H1 (cell line): ENCODE data around the gene SELENOO. TPM values are rescaled to one million over a fixed set of nuclear protein-coding genes. Genes with fewer than 3 reads are reported as not detected.

Experiments used
- ATF3 ChIP-seq: IDR thresholded peaks from 2 replicates; pipeline ENCODE4 v1.6.1; 2011; ENCODE audit warnings: low read depth, mild to moderate bottlenecking, low read length; ENCODE audit not compliant: insufficient read depth
- CHD1 ChIP-seq: IDR thresholded peaks from 2 replicates; pipeline ENCODE4 v1.6.1; 2012; ENCODE audit warnings: low read depth, low read length, improper control_type of control experiment
- CREB1 ChIP-seq: IDR thresholded peaks from 2 replicates; pipeline ENCODE4 v1.6.1; 2012; ENCODE audit warnings: inconsistent platforms
- GTF2F1 ChIP-seq: IDR thresholded peaks from 2 replicates; pipeline ENCODE4 v1.6.1; 2012; ENCODE audit warnings: low read depth, low read length, improper control_type of control experiment, borderline replicate concordance
- JUND ChIP-seq: IDR thresholded peaks from 2 replicates; pipeline ENCODE4 v1.6.1; 2011; ENCODE audit warnings: mild to moderate bottlenecking, improper control_type of control experiment, low read length
- RFX5 ChIP-seq: IDR thresholded peaks from 2 replicates; pipeline ENCODE4 v1.6.1; 2011; ENCODE audit warnings: low read depth, low read length, improper control_type of control experiment, borderline replicate concordance
- SIRT6 ChIP-seq: IDR thresholded peaks from one replicate; pipeline ENCODE4 v1.7.1; 2012; ENCODE audit warnings: low read length, inconsistent platforms
- polyA plus RNA-seq, 7 experiments: library from polyadenylated mRNA; depleted of rRNA in 3 of 7; stranded (reverse) in 5 of 7; unstranded in 2 of 7; fragments of >200 nt in 5 of 7; fragments of 200-250 nt in 2 of 7; gene quantifications; 1 replicate in 5 of 7; 2 replicates in 1 of 7; 4 replicates in 1 of 7; pipeline versions ENCODE4 v1.2.1 to v1.2.3, GENCODE V29; 2011 to 2013; ENCODE audit warnings: missing spikeins in 2 of 7, mixed read lengths in 2 of 7
- total RNA-seq: library from RNA; stranded (reverse); fragmentation: NEBNext Ultra II Directional; extraction: Animal tissue kit (Norgen Biotek cat#: 25700); gene quantifications from 2 replicates; pipeline ENCODE4 v1.2.1, GENCODE V29; 2021
- TF ChIP-seq, protein P1 (sequence below): fragments of 300-600 bp; sonication (generic); IDR thresholded peaks from 2 replicates; pipeline ENCODE4 v1.7.1; 2012; ENCODE audit warnings: low read length, moderate library complexity, mild to moderate bottlenecking, inconsistent platforms; ENCODE audit not compliant: insufficient replicate concordance
- TF ChIP-seq, protein P2 (sequence below): IDR thresholded peaks from 2 replicates; pipeline ENCODE4 v1.6.1; 2011; ENCODE audit warnings: low read length, improper control_type of control experiment

The SELENOO gene
- total and polyA plus RNA-seq, 2 of the 8 experiments (the other 6 are each of a cell fraction or from before 2014, with no cell fraction given), result 18.6 to 25.1 TPM

- TF ChIP-seq, protein P1, sequence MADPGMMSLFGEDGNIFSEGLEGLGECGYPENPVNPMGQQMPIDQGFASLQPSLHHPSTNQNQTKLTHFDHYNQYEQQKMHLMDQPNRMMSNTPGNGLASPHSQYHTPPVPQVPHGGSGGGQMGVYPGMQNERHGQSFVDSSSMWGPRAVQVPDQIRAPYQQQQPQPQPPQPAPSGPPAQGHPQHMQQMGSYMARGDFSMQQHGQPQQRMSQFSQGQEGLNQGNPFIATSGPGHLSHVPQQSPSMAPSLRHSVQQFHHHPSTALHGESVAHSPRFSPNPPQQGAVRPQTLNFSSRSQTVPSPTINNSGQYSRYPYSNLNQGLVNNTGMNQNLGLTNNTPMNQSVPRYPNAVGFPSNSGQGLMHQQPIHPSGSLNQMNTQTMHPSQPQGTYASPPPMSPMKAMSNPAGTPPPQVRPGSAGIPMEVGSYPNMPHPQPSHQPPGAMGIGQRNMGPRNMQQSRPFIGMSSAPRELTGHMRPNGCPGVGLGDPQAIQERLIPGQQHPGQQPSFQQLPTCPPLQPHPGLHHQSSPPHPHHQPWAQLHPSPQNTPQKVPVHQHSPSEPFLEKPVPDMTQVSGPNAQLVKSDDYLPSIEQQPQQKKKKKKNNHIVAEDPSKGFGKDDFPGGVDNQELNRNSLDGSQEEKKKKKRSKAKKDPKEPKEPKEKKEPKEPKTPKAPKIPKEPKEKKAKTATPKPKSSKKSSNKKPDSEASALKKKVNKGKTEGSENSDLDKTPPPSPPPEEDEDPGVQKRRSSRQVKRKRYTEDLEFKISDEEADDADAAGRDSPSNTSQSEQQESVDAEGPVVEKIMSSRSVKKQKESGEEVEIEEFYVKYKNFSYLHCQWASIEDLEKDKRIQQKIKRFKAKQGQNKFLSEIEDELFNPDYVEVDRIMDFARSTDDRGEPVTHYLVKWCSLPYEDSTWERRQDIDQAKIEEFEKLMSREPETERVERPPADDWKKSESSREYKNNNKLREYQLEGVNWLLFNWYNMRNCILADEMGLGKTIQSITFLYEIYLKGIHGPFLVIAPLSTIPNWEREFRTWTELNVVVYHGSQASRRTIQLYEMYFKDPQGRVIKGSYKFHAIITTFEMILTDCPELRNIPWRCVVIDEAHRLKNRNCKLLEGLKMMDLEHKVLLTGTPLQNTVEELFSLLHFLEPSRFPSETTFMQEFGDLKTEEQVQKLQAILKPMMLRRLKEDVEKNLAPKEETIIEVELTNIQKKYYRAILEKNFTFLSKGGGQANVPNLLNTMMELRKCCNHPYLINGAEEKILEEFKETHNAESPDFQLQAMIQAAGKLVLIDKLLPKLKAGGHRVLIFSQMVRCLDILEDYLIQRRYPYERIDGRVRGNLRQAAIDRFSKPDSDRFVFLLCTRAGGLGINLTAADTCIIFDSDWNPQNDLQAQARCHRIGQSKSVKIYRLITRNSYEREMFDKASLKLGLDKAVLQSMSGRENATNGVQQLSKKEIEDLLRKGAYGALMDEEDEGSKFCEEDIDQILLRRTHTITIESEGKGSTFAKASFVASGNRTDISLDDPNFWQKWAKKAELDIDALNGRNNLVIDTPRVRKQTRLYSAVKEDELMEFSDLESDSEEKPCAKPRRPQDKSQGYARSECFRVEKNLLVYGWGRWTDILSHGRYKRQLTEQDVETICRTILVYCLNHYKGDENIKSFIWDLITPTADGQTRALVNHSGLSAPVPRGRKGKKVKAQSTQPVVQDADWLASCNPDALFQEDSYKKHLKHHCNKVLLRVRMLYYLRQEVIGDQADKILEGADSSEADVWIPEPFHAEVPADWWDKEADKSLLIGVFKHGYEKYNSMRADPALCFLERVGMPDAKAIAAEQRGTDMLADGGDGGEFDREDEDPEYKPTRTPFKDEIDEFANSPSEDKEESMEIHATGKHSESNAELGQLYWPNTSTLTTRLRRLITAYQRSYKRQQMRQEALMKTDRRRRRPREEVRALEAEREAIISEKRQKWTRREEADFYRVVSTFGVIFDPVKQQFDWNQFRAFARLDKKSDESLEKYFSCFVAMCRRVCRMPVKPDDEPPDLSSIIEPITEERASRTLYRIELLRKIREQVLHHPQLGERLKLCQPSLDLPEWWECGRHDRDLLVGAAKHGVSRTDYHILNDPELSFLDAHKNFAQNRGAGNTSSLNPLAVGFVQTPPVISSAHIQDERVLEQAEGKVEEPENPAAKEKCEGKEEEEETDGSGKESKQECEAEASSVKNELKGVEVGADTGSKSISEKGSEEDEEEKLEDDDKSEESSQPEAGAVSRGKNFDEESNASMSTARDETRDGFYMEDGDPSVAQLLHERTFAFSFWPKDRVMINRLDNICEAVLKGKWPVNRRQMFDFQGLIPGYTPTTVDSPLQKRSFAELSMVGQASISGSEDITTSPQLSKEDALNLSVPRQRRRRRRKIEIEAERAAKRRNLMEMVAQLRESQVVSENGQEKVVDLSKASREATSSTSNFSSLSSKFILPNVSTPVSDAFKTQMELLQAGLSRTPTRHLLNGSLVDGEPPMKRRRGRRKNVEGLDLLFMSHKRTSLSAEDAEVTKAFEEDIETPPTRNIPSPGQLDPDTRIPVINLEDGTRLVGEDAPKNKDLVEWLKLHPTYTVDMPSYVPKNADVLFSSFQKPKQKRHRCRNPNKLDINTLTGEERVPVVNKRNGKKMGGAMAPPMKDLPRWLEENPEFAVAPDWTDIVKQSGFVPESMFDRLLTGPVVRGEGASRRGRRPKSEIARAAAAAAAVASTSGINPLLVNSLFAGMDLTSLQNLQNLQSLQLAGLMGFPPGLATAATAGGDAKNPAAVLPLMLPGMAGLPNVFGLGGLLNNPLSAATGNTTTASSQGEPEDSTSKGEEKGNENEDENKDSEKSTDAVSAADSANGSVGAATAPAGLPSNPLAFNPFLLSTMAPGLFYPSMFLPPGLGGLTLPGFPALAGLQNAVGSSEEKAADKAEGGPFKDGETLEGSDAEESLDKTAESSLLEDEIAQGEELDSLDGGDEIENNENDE, result no peak
- TF ChIP-seq SIRT6 (no peak), GTF2F1 (no peak), CREB1 (no peak), RFX5 (no peak), ATF3 (no peak), CHD1 (no peak), JUND (no peak)
- TF ChIP-seq, protein P2, sequence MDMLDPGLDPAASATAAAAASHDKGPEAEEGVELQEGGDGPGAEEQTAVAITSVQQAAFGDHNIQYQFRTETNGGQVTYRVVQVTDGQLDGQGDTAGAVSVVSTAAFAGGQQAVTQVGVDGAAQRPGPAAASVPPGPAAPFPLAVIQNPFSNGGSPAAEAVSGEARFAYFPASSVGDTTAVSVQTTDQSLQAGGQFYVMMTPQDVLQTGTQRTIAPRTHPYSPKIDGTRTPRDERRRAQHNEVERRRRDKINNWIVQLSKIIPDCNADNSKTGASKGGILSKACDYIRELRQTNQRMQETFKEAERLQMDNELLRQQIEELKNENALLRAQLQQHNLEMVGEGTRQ, result no peak
These were observed 26.9 kb downstream of the SELENOO start (continued) for GRCh38 chr22:50227579-50228215.
